K562 (cell line): ENCODE measurements around the gene ASCC1. TPM values are rescaled to one million over a fixed set of nuclear protein-coding genes. Genes with fewer than 3 reads are reported as not detected.
A peak's percentile ranks its signal among the peaks of the same experiment; 100 is the strongest.

ENCODE experiments used
- ATAC-seq: fragments of 200-7000 bp; cut with Tn5 transposase; 3 replicates; pipeline ENCODE4 v1.9.1; 2020; ENCODE audit warnings: moderate library complexity
- BruUV-seq: library from RNA; stranded (reverse); fragments of 400-500 nt; replicated peaks from 2 replicates; lab custom pipeline; 2021; lab: Mats Ljungman, UMichigan
- CTCF ChIA-PET: fragments of 300-600 bp; formaldehyde crosslinking; extraction: SDS; loops from one replicate; lab custom pipeline; 2021; ENCODE audit warnings: low intra/inter-chr PET ratio; lab: Yijun Ruan, JAX
- POLR2A ChIA-PET: fragments of 300-600, 350-650 bp; sonication (Branson Sonifier 250); formaldehyde crosslinking; extraction: SDS; loops from one replicate; lab custom pipeline; 2021; ENCODE audit warnings: antibody characterized with exemption, inconsistent platforms; lab: Yijun Ruan, JAX
- DNase-seq, 4 experiments: peaks; one replicate each; pipeline versions ENCODE4 v3.0.0 to v3.0.0-alpha.2; 2011 to 2018; ENCODE audit warnings: low spot score in 3 of 4, mixed read lengths in 3 of 4; ENCODE audit errors: extremely low read depth in 1 of 4
- FAIRE-seq: peaks from 2 replicates; lab custom pipeline; 2011; peaks lifted over from hg19 to GRCh38; lab: Jason Lieb, UNC
- H2AFZ ChIP-seq: 2 replicates; pipeline ENCODE4 v1.6.0; 2011; ENCODE audit warnings: low read depth, low read length, control low read depth, inconsistent platforms
- H3K27ac ChIP-seq: fragments of 200-600 bp; 3 replicates; pipeline ENCODE4 v1.8.0; 2011; ENCODE audit warnings: low read depth, mild to moderate bottlenecking, control low read depth, inconsistent platforms, low read length, moderate library complexity, mixed read lengths; ENCODE audit errors: extremely low read depth
- H3K27me3 ChIP-seq, 2 experiments: fragments of 300-600 bp in 1 of 2; 2 replicates in 1 of 2; 3 replicates in 1 of 2; pipeline versions ENCODE4 v1.6.0 to v1.8.0; 2011; ENCODE audit warnings: inconsistent platforms in 2 of 2, low read length in 2 of 2, mild to moderate bottlenecking in 1 of 2, mixed read lengths in 1 of 2, moderate library complexity in 1 of 2; ENCODE audit not compliant: control insufficient read depth in 2 of 2, insufficient read depth in 2 of 2
- H3K36me3 ChIP-seq: fragments of 300-600 bp; 3 replicates; pipeline ENCODE4 v1.8.0; 2011; ENCODE audit warnings: mild to moderate bottlenecking, low read length, inconsistent platforms; ENCODE audit not compliant: control insufficient read depth, insufficient read depth
- H3K4me1 ChIP-seq, 2 experiments: fragments of 200-600 bp in 1 of 2; replicated peaks in 1 of 2; 2 replicates in 1 of 2; 3 replicates in 1 of 2; pipeline versions ENCODE4 v1.5.1 to v1.8.0; 2011; ENCODE audit warnings: inconsistent platforms in 2 of 2, low read length in 2 of 2, mild to moderate bottlenecking in 1 of 2, mixed read lengths in 1 of 2, moderate library complexity in 1 of 2; ENCODE audit not compliant: control insufficient read depth in 2 of 2, insufficient read depth in 2 of 2
- H3K4me2 ChIP-seq: 2 replicates; pipeline ENCODE4 v1.6.1; 2011; ENCODE audit warnings: low read length, control low read depth, inconsistent platforms, mixed read lengths; ENCODE audit not compliant: insufficient read depth
- H3K4me3 ChIP-seq: fragments of 200-600 bp; sonication (generic), shearing (Covaris generic); 2 replicates; pipeline ENCODE4 v1.5.1; 2016; ENCODE audit warnings: control low read depth, inconsistent platforms
- H3K79me2 ChIP-seq: fragments of 200-600 bp; 3 replicates; pipeline ENCODE4 v1.8.0; 2011; ENCODE audit warnings: low read length, inconsistent platforms; ENCODE audit not compliant: control insufficient read depth, insufficient read depth
- H3K9ac ChIP-seq, 2 experiments: 2 replicates each; pipeline versions ENCODE4 v1.6.0 to v1.6.1; 2011; ENCODE audit warnings: low read depth in 2 of 2, low read length in 2 of 2, control low read depth in 1 of 2, inconsistent platforms in 1 of 2, mild to moderate bottlenecking in 1 of 2, mixed read lengths in 1 of 2; ENCODE audit not compliant: insufficient read depth in 1 of 2
- H3K9me1 ChIP-seq: one replicate; pipeline ENCODE4 v1.6.0; 2011; ENCODE audit warnings: inconsistent platforms, mild to moderate bottlenecking, low read length, moderate library complexity; ENCODE audit not compliant: control insufficient read depth, insufficient read depth
- H3K9me3 ChIP-seq: replicated peaks from 2 replicates; pipeline ENCODE4 v1.5.1; 2011; ENCODE audit warnings: low read depth, low read length, inconsistent platforms; ENCODE audit not compliant: control insufficient read depth, insufficient read depth
- H4K20me1 ChIP-seq: replicated peaks from 2 replicates; pipeline ENCODE4 v1.6.1; 2011; ENCODE audit warnings: low read length, inconsistent platforms, mixed read lengths; ENCODE audit not compliant: control insufficient read depth, insufficient read depth
- DIDO1 ChIP-seq: fragments of 450-650 bp; IDR thresholded peaks from 2 replicates; pipeline ENCODE4 v1.6.1; 2016; ENCODE audit warnings: low read depth, missing biosample characterization, missing genetic modification characterization
- HMG20A ChIP-seq: fragments of 450-650 bp; formaldehyde crosslinking; conservative IDR thresholded peaks from 2 replicates; pipeline ENCODE4 v1.4.0; 2020; ENCODE audit warnings: mild to moderate bottlenecking, mixed read lengths
- HNRNPUL1 ChIP-seq: fragments of 200-400 bp; formaldehyde crosslinking; IDR thresholded peaks from 2 replicates; pipeline ENCODE4 v1.6.1; 2017; ENCODE audit warnings: low read length
- KLF6 ChIP-seq: fragments of 250-450 bp; sonication (Bioruptor Pico); IDR thresholded peaks from 2 replicates; pipeline ENCODE4 v1.4.0; 2020; ENCODE audit warnings: mild to moderate bottlenecking, moderate library complexity, borderline replicate concordance
- PHB2 ChIP-seq: fragments of 450-650 bp; IDR thresholded peaks from 2 replicates; pipeline ENCODE4 v1.6.1; 2017; ENCODE audit warnings: low read depth
- PML ChIP-seq: IDR thresholded peaks from 2 replicates; pipeline ENCODE4 v1.6.1; 2012; ENCODE audit warnings: low read length, inconsistent platforms
- POLR2H ChIP-seq: IDR thresholded peaks from 2 replicates; pipeline ENCODE4 v1.6.1; 2016; ENCODE audit warnings: missing genetic modification characterization, low read depth, mild to moderate bottlenecking, control low read depth, missing compliant biosample characterization, moderate library complexity
- RBBP5 ChIP-seq: fragments of 200-600 bp; sonication (generic); IDR thresholded peaks from 2 replicates; pipeline ENCODE4 v1.6.1; 2012; ENCODE audit warnings: borderline replicate concordance, mild to moderate bottlenecking, low read length, control low read depth, inconsistent platforms; ENCODE audit not compliant: insufficient read depth, poor library complexity, severe bottlenecking
- SIRT6 ChIP-seq: IDR thresholded peaks from one replicate; pipeline ENCODE4 v1.6.1; 2012; ENCODE audit warnings: low read depth, mild to moderate bottlenecking, control low read depth, inconsistent platforms, low read length, moderate library complexity
- SMAD2 ChIP-seq: fragments of 150-350 bp; IDR thresholded peaks from 2 replicates; pipeline ENCODE4 v1.6.1; 2014; ENCODE audit warnings: low read depth, mild to moderate bottlenecking, low read length
- TAF15 ChIP-seq: fragments of 200-400 bp; formaldehyde crosslinking; IDR thresholded peaks from 2 replicates; pipeline ENCODE4 v1.6.1; 2017; ENCODE audit warnings: mild to moderate bottlenecking, low read depth, low read length, moderate library complexity
- TAF7 ChIP-seq: fragments of 450-650 bp; IDR thresholded peaks from 2 replicates; pipeline ENCODE4 v1.6.1; 2016; ENCODE audit warnings: missing genetic modification characterization, missing compliant biosample characterization
- TCF3 ChIP-seq: sonication (generic); formaldehyde crosslinking; IDR thresholded peaks from 2 replicates; pipeline ENCODE4 v1.4.0; 2020; ENCODE audit warnings: mild to moderate bottlenecking, missing genetic modification reagents
- TEAD2 ChIP-seq: fragments of 450-650 bp; IDR thresholded peaks from 2 replicates; pipeline ENCODE4 v1.6.1; 2016; ENCODE audit warnings: missing genetic modification characterization, control low read depth, missing compliant biosample characterization
- ZBTB1 ChIP-seq: sonication (generic); formaldehyde crosslinking; IDR thresholded peaks from 2 replicates; pipeline ENCODE4 v1.8.1; 2023; ENCODE audit warnings: missing genetic modification reagents, low read depth, mild to moderate bottlenecking, borderline replicate concordance
- WGBS: fragments of 100-300 bp; shearing (Covaris generic); methylation state at CpG from one replicate; pipeline ENCODE4 v1.1.6; 2016; ENCODE audit warnings: low coverage, mixed read lengths; ENCODE audit not compliant: insufficient coverage; ENCODE audit errors: missing lambda C conversion rate; 5-methylcytosine and 5-hydroxymethylcytosine counted together
- in situ Hi-C: fragments of 300-500 bp; cut with MboI; formaldehyde crosslinking; loops from 4 replicates; pipeline ENCODE4 v1.15.0; 2018; ENCODE audit warnings: inconsistent platforms, mixed read lengths
- intact Hi-C: fragments of 100-400 bp; cut with micrococcal nuclease; formaldehyde crosslinking; loops from 2 replicates; pipeline ENCODE4 v1.14.2; 2022
- polyA plus RNA-seq, 8 experiments: library from polyadenylated mRNA; depleted of rRNA in 4 of 8; stranded (reverse) in 5 of 8; unstranded in 3 of 8; fragments of >200 nt; fragmentation: Nextera tagmentation in 2 of 8; fragmentation: Illumina TruSeq in 1 of 8; extraction: Ambion mirVana in 2 of 8; extraction: Trizol in 1 of 8; gene quantifications; 2 replicates each; pipeline versions ENCODE4 v1.2.1 to v1.2.3, GENCODE V29; 2011 to 2014; ENCODE audit warnings: inconsistent platforms in 1 of 8, missing spikeins in 1 of 8
- total RNA-seq, 7 experiments: library from RNA; depleted of rRNA in 6 of 7; stranded (reverse); fragments of >200 nt in 6 of 7; fragmentation: Illumina TruSeq in 2 of 7; extraction: Trizol in 2 of 7; gene quantifications; 2 replicates each; pipeline versions ENCODE4 v1.2.1 to v1.2.3, GENCODE V29; 2011 to 2021; ENCODE audit warnings: low replicate concordance in 1 of 7
- TF ChIP-seq, protein P1 (sequence below): sonication (generic); formaldehyde crosslinking; IDR thresholded peaks from 2 replicates; pipeline ENCODE4 v1.8.1; 2023; ENCODE audit warnings: mild to moderate bottlenecking, missing genetic modification reagents
- TF ChIP-seq, protein P2 (sequence below): sonication (generic); formaldehyde crosslinking; IDR thresholded peaks from 2 replicates; pipeline ENCODE4 v1.8.0; 2023; ENCODE audit warnings: mild to moderate bottlenecking, missing genetic modification reagents

ASCC1 gene
- total and polyA plus RNA-seq, 9 of the 15 experiments (the other 6 are each of a cell fraction or from before 2014, with no cell fraction given) = 31.7 to 73.3 (median 52.8) TPM

DNA sequence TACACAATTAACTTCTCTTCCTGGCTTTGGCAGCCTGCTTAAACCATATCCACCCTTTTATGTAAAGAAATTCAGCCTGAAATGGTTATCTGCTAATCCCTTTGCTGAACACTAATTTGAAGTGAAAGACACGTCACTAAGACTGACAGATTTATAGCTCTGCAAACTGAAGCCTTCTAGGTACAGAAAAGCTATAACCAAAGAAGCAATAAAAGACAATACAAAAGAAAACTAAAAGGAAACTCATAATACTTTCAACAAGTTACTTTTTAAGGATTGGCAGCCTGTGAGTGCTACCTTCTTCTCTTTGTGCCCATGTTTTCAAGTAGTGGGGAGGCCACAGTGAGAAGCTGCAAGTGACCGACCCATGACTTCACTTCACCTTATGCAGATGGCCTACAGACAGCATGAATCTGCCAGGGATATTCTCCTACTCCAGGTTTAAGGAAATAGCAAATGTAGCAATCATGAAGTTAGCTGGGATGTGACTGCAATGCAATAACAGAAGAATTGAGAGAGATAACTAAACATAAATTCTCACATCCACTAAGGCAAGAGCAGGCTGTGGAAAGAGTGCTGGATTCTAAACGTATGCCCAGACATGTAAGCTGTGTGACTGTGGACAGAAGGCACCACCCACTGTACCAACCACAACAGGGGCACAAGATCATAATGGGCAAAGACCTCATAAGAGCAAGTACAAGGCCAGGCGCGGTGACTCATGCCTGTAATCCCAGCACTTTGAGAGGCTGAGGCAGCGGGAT, 117.1 kb downstream of the ASCC1 start (continued):
- TF ChIP-seq, protein P1, sequence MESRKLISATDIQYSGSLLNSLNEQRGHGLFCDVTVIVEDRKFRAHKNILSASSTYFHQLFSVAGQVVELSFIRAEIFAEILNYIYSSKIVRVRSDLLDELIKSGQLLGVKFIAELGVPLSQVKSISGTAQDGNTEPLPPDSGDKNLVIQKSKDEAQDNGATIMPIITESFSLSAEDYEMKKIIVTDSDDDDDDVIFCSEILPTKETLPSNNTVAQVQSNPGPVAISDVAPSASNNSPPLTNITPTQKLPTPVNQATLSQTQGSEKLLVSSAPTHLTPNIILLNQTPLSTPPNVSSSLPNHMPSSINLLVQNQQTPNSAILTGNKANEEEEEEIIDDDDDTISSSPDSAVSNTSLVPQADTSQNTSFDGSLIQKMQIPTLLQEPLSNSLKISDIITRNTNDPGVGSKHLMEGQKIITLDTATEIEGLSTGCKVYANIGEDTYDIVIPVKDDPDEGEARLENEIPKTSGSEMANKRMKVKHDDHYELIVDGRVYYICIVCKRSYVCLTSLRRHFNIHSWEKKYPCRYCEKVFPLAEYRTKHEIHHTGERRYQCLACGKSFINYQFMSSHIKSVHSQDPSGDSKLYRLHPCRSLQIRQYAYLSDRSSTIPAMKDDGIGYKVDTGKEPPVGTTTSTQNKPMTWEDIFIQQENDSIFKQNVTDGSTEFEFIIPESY (CRISPR knock-in tag) = peak; percentile 57
- TF ChIP-seq PML (peak; percentile 24; the same call in 1 of the 2 replicates), PHB2 (no peak)

GRCh38 chr10:72098301-72098835, 117.7 kb downstream of the ASCC1 start:
- no peaks in the 10 kb centered on the region for H3K9me3 ChIP-seq
- H3K27ac ChIP-seq = peak overlapping the region; percentile 63
- no peaks in the 10 kb centered on the region for H3K79me2 ChIP-seq
- no peaks in the 10 kb centered on the region for H3K27me3 ChIP-seq
- no peaks in the 10 kb centered on the region for H4K20me1 ChIP-seq
- peaks cover 15 to 37% of the 10 kb centered on the region in 2 experiments for H3K4me1 ChIP-seq
- no peak overlapping the region for H2AFZ ChIP-seq
- H3K9me1 ChIP-seq = no peaks in the 10 kb centered on the region
- FAIRE-seq = no peak
- DNase-seq = no peak
- ChIA-PET POLR2A (interaction anchor here (0.7 to 1.8 kb wide), 11 partner anchors 8 to 1106 kb away, joined by 3 to 10 read pairs (median 4); partner anchors contain the start of gene ASCC1), CTCF (no interaction called here)
- H3K4me3 ChIP-seq = no peak overlapping the region
- peak overlapping the region in 1 of 2 experiments; percentile 9; a peak in 1 of 4 replicates for H3K9ac ChIP-seq
- intact Hi-C loops (no loop called here), in situ Hi-C loops (no loop called here)
- H3K36me3 ChIP-seq = peaks cover 27% of the 10 kb centered on the region; the same call in 2 of the 3 replicates
- BruUV-seq = no TSS peak
- 53% methylated on average over 3 of the region's 3 CpGs for WGBS
- H3K4me2 ChIP-seq = peak overlapping the region; percentile 23; the same call in 1 of the 2 replicates
- no peak for ATAC-seq
- TF ChIP-seq TEAD2 (tag) (no peak), DIDO1 (tag) (no peak), SMAD2 (no peak), SIRT6 (no peak), TCF3 (CRISPR knock-in tag) (peak; percentile 33; the same call in 1 of the 2 replicates), RBBP5 (peak; percentile 4), ZBTB1 (no peak), POLR2H (tag) (no peak), KLF6 (CRISPR knock-in tag) (no peak), HMG20A (CRISPR knock-in tag) (no peak), HNRNPUL1 (no peak), TAF15 (no peak), TAF7 (tag) (no peak)
- TF ChIP-seq, protein P2, sequence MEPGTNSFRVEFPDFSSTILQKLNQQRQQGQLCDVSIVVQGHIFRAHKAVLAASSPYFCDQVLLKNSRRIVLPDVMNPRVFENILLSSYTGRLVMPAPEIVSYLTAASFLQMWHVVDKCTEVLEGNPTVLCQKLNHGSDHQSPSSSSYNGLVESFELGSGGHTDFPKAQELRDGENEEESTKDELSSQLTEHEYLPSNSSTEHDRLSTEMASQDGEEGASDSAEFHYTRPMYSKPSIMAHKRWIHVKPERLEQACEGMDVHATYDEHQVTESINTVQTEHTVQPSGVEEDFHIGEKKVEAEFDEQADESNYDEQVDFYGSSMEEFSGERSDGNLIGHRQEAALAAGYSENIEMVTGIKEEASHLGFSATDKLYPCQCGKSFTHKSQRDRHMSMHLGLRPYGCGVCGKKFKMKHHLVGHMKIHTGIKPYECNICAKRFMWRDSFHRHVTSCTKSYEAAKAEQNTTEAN (CRISPR knock-in tag) = peak; percentile 64; the same call in 1 of the 2 replicates
